Measurements from ENCODE around the gene PIBF1. TPM values are rescaled to one million over a fixed set of nuclear protein-coding genes. Genes with fewer than 3 reads are reported as not detected.
"Not testable (repeated sequence)": the region's sequence is repeated elsewhere in the genome, so short reads cannot be mapped to it uniquely, and the experiment has no call there.

PIBF1 gene
- total RNA-seq, 1 experiment from 2014 or later, result 5.5 TPM

DNA sequence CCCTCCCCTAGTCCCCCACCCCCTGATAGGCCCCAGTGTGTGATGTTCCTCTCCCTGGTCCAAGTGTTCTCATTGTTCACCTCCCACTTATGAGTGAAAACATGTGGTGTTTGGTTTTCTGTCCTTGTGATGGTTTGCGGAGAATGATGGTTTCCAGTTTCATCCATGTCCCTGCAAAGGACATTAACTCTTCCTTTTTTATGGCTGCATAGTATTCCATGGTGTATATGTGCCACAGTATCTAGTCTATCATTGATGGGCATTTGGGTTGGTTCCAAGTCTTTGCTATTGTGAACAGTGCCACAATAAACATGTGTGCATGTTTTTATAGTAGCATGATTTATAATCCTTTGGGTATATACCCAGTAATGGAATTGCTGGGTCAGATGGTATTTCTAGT lies 24.6 kb downstream of the PIBF1 start:
- in situ Hi-C loops (cut with HindIII; ENCODE audit: low pct_unique_long_range_greater_than_20kb, low sequenced_read_pairs), result not testable (repeated sequence)

DNA sequence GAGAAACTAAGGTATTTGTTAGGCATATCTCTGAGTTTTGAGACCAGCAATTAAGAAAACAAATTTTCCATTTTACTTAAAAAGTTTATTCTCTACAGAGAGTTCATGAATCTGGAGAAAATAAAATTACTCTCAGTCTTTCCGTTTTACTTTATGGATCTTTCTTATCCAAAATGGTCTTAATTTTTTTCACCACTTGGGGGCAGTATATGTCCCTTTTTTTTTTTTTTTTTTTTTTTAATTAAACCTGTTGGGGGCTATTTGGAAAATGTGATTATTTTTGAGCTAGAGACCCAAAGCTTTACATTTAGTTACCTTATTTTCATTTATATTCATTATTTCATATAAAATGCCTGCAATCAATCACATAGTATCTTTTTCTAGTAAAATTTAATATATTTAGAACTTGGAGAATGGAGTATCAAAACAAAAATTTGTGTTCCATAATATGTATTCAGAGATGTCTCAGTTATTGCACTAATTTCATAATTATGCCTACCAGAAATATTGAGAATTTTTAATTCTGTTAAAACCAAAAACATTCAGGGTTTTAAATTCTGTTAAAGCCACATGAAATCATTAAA lies 27.1 kb downstream of the PIBF1 start:
- peak; percentile 20 for DNase-seq (ENCODE audit: low read depth)

More for the DNA sequence above, 24.6 kb downstream of the PIBF1 start:
- DNase-seq (ENCODE audit: low read depth), result not testable (repeated sequence)

GRCh38 chr13:72820156-72820897 lies 38.4 kb downstream of the PIBF1 start:
- in situ Hi-C loops (cut with HindIII; ENCODE audit: low pct_unique_long_range_greater_than_20kb, low sequenced_read_pairs), result no loop called here
- DNase-seq (ENCODE audit: low read depth), result no peak

More for the DNA sequence above, 27.1 kb downstream of the PIBF1 start:
- in situ Hi-C loops (cut with HindIII; ENCODE audit: low pct_unique_long_range_greater_than_20kb, low sequenced_read_pairs), result no loop called here

GRCh38 chr13:72820898-72821279 lies 39.0 kb downstream of the PIBF1 start:
- in situ Hi-C loops (cut with HindIII; ENCODE audit: low pct_unique_long_range_greater_than_20kb, low sequenced_read_pairs), result no loop called here
- DNase-seq (ENCODE audit: low read depth), result no peak

DNA sequence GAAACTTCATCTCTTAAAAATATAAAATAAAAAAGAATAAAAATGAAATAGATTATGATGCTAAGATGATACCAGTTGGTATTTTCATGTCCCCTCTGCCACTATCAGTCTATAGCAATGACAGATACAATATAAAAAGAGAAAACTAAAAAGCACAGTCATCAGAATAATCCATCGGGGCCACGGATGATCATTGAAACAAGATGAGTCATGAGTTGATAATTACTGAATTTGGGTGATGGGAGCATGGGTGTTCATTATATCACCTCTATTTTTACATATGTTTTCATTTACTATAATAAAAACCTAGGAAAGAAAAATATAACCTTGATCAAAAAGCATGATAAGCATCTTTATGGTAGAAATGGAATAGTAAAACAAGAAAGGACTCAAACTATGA lies 41.1 kb downstream of the PIBF1 start:
- DNase-seq (ENCODE audit: low read depth), result no peak
- in situ Hi-C loops (cut with HindIII; ENCODE audit: low pct_unique_long_range_greater_than_20kb, low sequenced_read_pairs), result no loop called here

DNA sequence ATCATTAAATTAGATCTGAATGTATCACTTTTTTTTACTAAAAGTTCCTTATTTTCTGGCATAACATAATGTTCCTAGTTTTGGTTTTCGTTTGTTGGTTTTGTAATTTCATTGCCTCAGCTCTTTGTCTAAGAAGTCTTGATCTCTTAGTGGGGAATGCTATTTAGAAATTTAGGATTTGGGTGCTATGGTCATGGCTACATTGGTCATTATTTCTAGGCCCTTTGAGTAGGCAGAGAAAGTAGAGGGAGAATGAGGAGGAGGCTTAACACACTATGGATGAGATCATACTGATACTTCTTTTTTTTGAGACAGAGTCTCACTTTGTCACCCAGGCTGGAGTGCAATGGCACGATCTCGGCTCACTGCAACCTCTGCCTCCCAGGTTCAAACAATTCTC lies 41.8 kb downstream of the PIBF1 start:
- no peak for DNase-seq (ENCODE audit: low read depth)
- in situ Hi-C loops (cut with HindIII; ENCODE audit: low pct_unique_long_range_greater_than_20kb, low sequenced_read_pairs), result no loop called here

- no peak for DNase-seq (ENCODE audit: low read depth)
- in situ Hi-C loops (cut with HindIII; ENCODE audit: low pct_unique_long_range_greater_than_20kb, low sequenced_read_pairs), result no loop called here
Observed at GRCh38 chr13:72834601-72835000, 52.7 kb downstream of the PIBF1 start.

DNA sequence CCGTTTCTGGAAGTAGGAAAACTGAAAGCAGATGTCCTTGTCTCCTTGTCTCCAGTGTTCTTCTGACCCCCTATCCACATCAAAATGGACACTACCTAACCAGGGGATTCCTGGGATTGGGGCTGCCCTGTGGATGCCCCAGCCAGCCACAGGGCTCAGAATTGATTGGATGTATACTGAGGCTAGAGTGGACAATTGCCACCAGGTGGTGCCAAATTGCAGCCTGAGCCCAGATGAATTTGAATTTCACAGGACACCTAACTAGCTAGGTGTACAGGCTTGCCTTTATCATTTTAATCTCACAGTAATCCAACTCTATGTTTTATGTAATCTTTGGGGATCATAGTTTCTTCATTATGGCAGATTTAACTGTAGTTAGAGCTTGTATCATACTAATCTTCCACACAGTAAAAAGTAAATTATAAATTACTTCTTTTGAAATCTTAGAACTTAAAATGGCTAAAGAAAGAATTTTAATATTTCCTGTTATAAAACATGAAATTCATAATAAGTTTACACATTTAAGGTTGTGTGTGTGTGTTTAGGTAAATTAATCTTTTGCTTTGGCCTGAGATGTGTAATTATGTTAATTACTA lies 58.0 kb downstream of the PIBF1 start:
- in situ Hi-C loops (cut with HindIII; ENCODE audit: low pct_unique_long_range_greater_than_20kb, low sequenced_read_pairs), result no loop called here

GRCh38 chr13:72842991-72843390 lies 61.1 kb downstream of the PIBF1 start:
- in situ Hi-C loops (cut with HindIII; ENCODE audit: low pct_unique_long_range_greater_than_20kb, low sequenced_read_pairs), result no loop called here
- no peak for DNase-seq (ENCODE audit: low read depth)

More for the DNA sequence above, 58.0 kb downstream of the PIBF1 start:
- peak; percentile 33 for DNase-seq (ENCODE audit: low read depth)

DNA sequence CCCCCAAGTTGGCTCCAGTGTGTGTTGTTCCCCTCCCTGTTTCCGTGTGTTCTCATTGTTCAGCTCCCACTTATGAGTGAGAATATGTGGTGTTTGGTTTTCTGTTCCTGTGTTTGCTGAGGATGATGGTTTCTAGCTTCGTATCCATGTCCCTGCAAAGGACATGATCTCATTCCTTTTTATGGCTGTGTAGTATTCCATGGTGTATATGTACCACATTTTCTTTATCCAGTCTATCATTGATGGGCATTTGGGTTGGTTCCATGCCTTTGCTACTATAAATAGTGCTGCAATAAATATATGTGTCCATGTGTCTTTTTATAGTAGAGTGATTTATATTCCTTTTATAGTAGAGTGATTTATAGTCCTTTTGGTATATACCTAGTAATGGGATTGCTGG lies 63.2 kb downstream of the PIBF1 start:
- DNase-seq (ENCODE audit: low read depth); in situ Hi-C loops (cut with HindIII; ENCODE audit: low pct_unique_long_range_greater_than_20kb, low sequenced_read_pairs): not testable (repeated sequence)

GRCh38 chr13:72849571-72849970 lies 67.6 kb downstream of the PIBF1 start:
- in situ Hi-C loops (cut with HindIII; ENCODE audit: low pct_unique_long_range_greater_than_20kb, low sequenced_read_pairs), result no loop called here
- DNase-seq (ENCODE audit: low read depth), result no peak

- DNase-seq (ENCODE audit: low read depth), result peak; percentile 48
- in situ Hi-C loops (cut with HindIII; ENCODE audit: low pct_unique_long_range_greater_than_20kb, low sequenced_read_pairs), result no loop called here
Observed at GRCh38 chr13:72850959-72851677, 69.2 kb downstream of the PIBF1 start.

GRCh38 chr13:72851678-72852014 lies 69.7 kb downstream of the PIBF1 start:
- no peak for DNase-seq (ENCODE audit: low read depth)
- in situ Hi-C loops (cut with HindIII; ENCODE audit: low pct_unique_long_range_greater_than_20kb, low sequenced_read_pairs), result no loop called here

DNA sequence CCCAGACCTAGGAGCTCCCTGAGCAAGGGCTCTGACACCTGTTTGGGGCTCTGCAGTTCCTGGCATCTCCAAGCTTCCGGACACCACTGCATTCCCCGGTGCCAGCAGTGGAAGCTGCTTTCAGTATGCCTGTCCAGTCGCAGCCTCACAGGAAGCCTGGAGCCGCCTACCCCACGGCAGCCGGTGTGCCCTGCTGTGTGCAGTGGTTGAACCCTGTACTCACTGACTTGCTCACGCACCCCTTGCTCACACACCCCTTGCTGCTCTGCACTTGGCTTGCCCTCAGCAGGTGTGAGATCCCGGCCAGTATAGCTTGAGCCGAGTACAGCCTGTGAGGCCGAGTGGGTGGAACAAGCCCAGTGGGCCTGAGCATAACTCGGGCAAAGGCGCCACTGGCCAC lies 70.3 kb downstream of the PIBF1 start:
- in situ Hi-C loops (cut with HindIII; ENCODE audit: low pct_unique_long_range_greater_than_20kb, low sequenced_read_pairs), result no loop called here
- no peak for DNase-seq (ENCODE audit: low read depth)

DNA sequence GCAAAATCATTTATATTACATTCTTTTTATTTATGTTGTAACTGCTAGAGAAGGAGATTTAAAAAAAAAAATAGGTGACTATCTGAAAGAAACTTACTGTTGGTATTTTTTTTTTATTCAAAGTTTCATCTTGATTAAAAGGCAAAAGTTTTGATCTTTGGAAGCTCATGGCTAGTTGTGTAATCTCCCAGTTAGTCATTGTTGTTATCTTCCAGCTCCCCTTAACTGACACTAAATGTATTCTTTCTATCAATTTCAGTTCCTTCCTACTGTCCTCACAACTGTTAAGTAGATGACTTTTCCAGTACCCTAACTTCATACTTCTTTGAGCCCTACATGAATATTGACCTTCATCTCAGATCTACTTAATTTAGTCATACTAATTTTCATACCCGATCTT lies 71.1 kb downstream of the PIBF1 start:
- DNase-seq (ENCODE audit: low read depth), result no peak
- in situ Hi-C loops (cut with HindIII; ENCODE audit: low pct_unique_long_range_greater_than_20kb, low sequenced_read_pairs), result no loop called here

DNA sequence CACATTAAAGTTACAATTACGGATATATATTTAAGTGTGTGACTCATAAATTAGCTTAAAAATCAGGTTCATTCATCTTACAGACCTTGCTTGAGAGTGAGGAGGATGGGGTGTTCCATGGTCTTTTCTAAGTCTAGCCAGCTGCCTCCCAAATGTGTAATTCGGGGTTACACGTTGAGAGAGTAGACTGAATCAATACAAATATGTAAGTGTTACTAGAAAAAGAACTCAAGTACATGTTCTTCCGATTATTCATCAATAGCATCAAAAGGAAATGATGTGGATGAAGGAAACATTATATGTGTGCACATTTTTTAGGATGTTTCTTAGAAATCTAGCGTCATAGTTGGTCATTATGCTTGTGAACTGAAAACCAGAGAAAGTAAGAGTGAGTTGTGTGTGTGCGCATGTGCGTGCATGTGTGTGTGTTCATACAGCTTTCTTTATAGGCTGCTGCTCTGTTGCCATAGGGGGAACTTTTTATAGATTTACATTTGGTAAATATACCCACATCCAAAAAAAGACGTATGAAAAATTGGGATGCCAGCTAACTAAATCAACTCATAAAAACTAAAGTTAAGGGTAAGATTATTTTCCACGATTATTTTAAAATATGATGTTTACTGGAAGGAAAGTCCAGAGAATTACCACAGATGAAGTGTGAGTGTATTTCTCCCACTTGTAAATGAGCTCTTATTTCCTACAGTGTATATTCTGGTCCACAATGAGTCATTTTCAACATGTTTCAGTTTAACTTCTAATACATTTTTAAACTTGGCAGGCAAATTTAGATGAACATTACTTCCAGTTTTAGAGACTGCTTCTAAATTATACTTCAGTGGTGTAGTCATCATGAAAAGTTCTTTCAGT lies 82.4 kb downstream of the PIBF1 start:
- in situ Hi-C loops (cut with HindIII; ENCODE audit: low pct_unique_long_range_greater_than_20kb, low sequenced_read_pairs), result no loop called here

DNA sequence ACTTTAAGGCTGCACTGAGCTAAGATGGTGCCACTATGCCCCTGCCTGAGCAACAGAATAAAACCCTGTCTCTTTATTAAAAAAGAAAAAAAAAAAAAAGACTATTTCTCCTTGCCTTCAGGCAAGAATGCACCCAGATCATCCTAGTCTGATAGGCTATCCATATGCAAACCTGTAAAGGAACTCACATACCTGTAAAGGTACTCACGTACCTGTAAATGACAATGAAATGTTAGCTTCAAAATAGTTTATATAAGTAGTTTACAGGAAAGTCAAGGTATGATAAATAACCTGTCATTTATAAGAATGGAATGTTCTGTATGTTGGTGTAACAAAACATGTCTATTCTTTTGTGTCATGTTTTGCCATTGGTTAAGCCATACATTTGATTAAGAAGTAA lies 86.3 kb downstream of the PIBF1 start:
- DNase-seq (ENCODE audit: low read depth), result no peak
- in situ Hi-C loops (cut with HindIII; ENCODE audit: low pct_unique_long_range_greater_than_20kb, low sequenced_read_pairs), result no loop called here

More for the DNA sequence above, 82.4 kb downstream of the PIBF1 start:
- no peak for DNase-seq (ENCODE audit: low read depth)

DNA sequence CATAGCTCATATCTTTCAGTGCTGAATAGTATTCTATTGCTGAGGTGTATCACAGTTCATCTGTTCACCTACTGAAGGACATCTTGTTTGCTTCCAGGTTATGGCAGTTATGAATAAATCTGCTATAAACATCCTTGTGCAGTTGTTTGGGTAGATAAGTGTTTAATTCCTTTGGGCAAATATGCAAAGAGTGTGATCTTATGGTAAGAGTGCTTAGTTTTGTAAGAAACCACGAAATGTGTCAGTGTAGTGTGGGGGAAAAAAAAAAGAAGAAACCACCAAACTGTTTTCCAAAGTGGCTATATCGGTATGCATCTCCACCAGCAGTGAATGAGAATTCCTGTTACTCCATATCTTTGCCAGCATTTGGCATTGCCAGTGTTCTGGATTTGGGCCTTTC lies 93.3 kb downstream of the PIBF1 start:
- no peak for DNase-seq (ENCODE audit: low read depth)
- in situ Hi-C loops (cut with HindIII; ENCODE audit: low pct_unique_long_range_greater_than_20kb, low sequenced_read_pairs), result no loop called here

Data from Caki2 (cell line).